ENCODE results near the gene PLCH1.

DNA sequence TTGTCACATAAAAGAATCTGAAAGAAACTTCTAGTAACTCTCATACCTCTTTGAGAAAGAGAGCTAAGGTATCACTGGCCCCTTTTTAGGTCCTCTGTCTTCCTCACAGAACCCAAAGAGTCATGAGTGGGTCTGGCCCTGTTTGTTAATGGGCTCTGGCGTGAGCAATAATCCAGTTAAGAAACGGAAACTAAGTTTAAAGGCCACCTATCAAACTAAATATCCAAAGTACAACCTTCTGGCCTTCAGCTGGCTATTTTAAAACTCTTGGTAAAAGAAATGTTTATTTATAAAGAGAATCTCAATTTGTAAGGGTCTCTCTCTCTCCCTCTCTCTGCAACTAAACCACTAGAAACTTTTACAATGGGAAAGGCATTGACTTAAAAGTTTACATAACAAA lies 380.4 kb downstream of the PLCH1 start:
- TF ChIP-seq RELB (IDR thresholded peaks at IDR 0.05; ENCODE audit: low read depth) (no peak), EP300 (IDR thresholded peaks at IDR 0.05; ENCODE audit: borderline replicate concordance in 1 of 2, control insufficient read depth in 1 of 2, low read depth in 2 of 2, low read length in 2 of 2) (no peak), SMC3 (IDR thresholded peaks at IDR 0.05; ENCODE audit: borderline replicate concordance, low read length) (no peak)
